Naive thymus-derived CD8-positive, alpha-beta T cell (primary cell): ENCODE results near the gene PLA2G12A. TPM values are rescaled to one million over a fixed set of nuclear protein-coding genes. Genes with fewer than 3 reads are reported as not detected.

Experiments used
- ATAC-seq, 2 donors: fragments of 150-1000 bp; cut with Tn5 transposase in 1 of 2; sonication (Bioruptor Pico), chemical (Tn5 transposase) in 1 of 2; 1 replicate in 1 of 2; 2 replicates in 1 of 2; pipeline ENCODE4 v1.10.0; 2021; ENCODE audit warnings: mild to moderate bottlenecking in 2 of 2, moderate library complexity in 2 of 2
- POLR2A ChIA-PET: fragments of 350-600 bp; sonication (Branson Sonifier 250); formaldehyde crosslinking; loops from one replicate; lab custom pipeline; 2021; ENCODE audit warnings: antibody characterized with exemption; lab: Charles Lee
- DNase-seq, 10 donors: peaks; one replicate each; pipeline versions ENCODE4 v3.0.0 to v3.0.0-alpha.2; 2020 to 2022
- H3K27ac Mint-ChIP-seq, 10 donors: one replicate each; pipeline ENCODE4 v1.8.0; 2020 to 2022; ENCODE audit warnings: mild to moderate bottlenecking in 10 of 10, mixed read lengths in 10 of 10, moderate library complexity in 4 of 10, inconsistent platforms in 1 of 10
- H3K27me3 Mint-ChIP-seq, 5 donors: one replicate each; pipeline ENCODE4 v1.8.0; 2021 to 2022; ENCODE audit warnings: mixed read lengths in 5 of 5
- H3K36me3 Mint-ChIP-seq, 3 donors: one replicate each; pipeline ENCODE4 v1.8.0; 2020 to 2022; ENCODE audit warnings: mixed read lengths in 3 of 3, mild to moderate bottlenecking in 2 of 3, inconsistent platforms in 1 of 3
- H3K4me1 Mint-ChIP-seq, 4 donors: one replicate each; pipeline ENCODE4 v1.8.0; 2021 to 2022; ENCODE audit warnings: mixed read lengths in 4 of 4
- H3K4me3 Mint-ChIP-seq, 10 donors: one replicate each; pipeline ENCODE4 v1.8.0; 2020 to 2022; ENCODE audit warnings: mild to moderate bottlenecking in 10 of 10, mixed read lengths in 10 of 10, moderate library complexity in 6 of 10, inconsistent platforms in 1 of 10
- H3K9me3 Mint-ChIP-seq, 9 donors: one replicate each; pipeline ENCODE4 v1.8.0; 2020 to 2022; ENCODE audit warnings: mixed read lengths in 9 of 9, mild to moderate bottlenecking in 3 of 9, inconsistent platforms in 1 of 9, moderate library complexity in 1 of 9
- polyA plus RNA-seq, 3 donors: library from polyadenylated mRNA; unstranded; fragments of 300-500 nt; fragmentation: Illumina TruSeq; gene quantifications; one replicate each; pipeline ENCODE4 v1.2.3, GENCODE V29; 2021
- total RNA-seq, 8 experiments: library from RNA in 2 of 8; stranded (reverse) in 2 of 8; gene quantifications; one replicate each; pipeline ENCODE4 v1.2.3 and lab custom pipeline; 2021 to 2026

Gene PLA2G12A
- total and polyA plus RNA-seq, 5 experiments from 2014 or later, result 16.0 to 56.9 (median 51.6) TPM

DNA sequence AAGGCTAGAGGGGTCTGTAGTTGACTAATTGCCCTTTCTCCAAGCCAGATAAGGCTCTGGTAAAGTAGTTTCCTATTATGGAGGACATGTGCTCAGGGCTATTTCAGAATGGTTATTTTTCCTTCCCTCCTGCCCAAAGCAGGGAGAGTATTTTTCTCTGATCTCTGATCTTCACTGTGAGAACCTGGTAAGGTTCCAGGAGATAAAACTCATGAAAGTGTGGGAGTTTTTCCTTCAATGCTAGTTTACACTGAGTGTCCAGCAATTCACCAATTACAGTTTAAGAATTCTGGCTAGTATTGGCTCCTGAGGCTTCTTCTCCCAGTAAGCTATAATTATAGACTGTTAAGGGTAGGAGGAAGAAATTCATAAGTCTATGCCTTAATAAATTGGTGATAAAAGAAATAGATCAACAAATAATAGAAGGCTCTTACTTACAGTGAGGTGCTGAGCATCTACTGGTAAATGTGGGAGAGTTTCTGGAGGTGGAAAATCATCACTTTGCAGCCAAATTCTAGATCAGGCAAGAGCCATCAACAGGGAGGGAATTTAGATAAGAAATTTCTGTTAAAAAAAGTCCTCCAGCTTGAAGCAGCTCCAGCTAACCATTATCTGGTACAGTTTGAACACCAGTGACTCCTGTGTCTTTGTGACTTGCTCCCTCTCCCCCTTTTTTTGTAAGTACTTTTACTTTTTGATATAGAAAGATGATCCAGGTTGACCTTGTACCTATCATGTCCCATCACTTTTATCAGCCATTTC is 57.5 kb downstream of the PLA2G12A start:
- DNase-seq (no peak), ATAC-seq (no peak)
- POLR2A ChIA-PET, result no interaction called here
- H3K4me3 Mint-ChIP-seq, result no peak overlapping the region
- peaks cover 7 to 32% (median 31%) of the 10 kb centered on the region in 3 donors for H3K36me3 Mint-ChIP-seq
- H3K27me3 Mint-ChIP-seq, result no peaks in the 10 kb centered on the region
- peak overlapping the region in 1 of 10 donors; percentile 5 for H3K27ac Mint-ChIP-seq
- peaks cover 25 to 63% (median 40%) of the 10 kb centered on the region in 4 donors for H3K4me1 Mint-ChIP-seq
- H3K9me3 Mint-ChIP-seq, result peaks cover 0 to 11% (median 7%) of the 10 kb centered on the region in 9 donors

DNA sequence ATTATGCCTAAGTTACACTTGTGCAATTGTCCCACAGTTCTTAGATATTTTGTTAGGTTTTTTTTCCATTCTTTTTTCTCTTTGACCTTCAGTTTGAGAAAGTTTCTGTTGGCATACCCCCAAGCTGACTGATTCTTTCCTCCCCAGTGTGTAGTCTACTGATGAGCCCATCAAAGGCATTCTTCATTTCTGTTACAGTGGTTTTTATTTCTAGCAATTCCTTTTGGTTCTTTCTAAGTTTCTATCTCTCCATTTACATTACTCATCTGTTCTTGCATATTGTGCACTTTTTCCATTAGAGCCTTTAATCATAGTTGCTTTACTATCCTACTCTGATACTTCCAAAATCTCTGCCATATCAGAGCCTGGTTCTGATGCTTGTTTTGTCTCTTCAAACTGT is 58.5 kb downstream of the PLA2G12A start:
- Mint-ChIP-seq H3K4me1 (peaks cover 28 to 63% (median 46%) of the 10 kb centered on the region in 4 donors), H3K4me3 (peak overlapping the region in 1 of 10 donors; percentile 34), H3K27me3 (no peaks in the 10 kb centered on the region), H3K36me3 (peaks cover 7 to 36% (median 27%) of the 10 kb centered on the region in 3 donors), H3K27ac (peak overlapping the region in 5 of 10 donors; percentile 8 to 42 (median 13)), H3K9me3 (peaks cover 0 to 11% (median 7%) of the 10 kb centered on the region in 9 donors)
- POLR2A ChIA-PET, result no interaction called here
- no peak for ATAC-seq
- no peak for DNase-seq

DNA sequence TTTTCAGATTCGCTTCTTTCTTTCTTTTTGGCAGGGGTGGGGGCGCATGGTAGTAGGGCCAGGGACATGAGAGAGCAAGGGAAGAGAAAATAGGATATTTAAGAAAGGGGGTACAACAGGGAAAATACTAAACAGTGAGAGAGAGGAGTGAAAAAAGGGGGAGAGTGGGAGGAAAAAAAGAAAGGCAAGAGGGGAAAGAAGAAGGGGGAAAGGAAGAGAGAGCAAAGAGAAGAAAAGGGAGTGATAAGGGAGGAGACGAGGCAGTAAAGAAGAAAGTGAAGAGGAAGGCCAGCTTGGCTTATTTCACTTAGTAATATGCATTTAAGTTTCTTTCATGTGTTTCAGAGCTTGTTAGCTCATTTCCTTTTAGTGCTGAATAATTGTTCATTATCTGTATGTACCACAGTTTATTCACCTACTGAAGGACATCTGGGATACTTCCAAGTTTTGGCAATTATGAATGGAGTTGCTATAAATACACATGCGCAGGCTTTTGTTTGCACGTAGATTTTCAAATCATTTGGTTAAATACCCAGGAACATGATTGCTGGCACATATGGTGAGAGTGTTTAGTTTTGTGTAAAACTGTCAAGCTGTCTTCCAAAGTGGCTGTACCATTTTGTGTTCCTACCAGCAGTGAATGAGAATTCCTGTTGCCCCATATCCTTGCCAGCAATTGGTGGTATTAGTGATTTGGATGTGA is 63.9 kb downstream of the PLA2G12A start:
- DNase-seq, result no peak
- Mint-ChIP-seq H3K36me3 (peaks cover 0 to 51% (median 11%) of the 10 kb centered on the region in 3 donors), H3K4me1 (peaks cover 29 to 67% (median 51%) of the 10 kb centered on the region in 4 donors), H3K27ac (peak overlapping the region in 8 of 10 donors; percentile 17 to 82 (median 62)), H3K9me3 (peaks cover 0 to 2% (median 0%) of the 10 kb centered on the region in 9 donors), H3K4me3 (peak overlapping the region in 5 of 10 donors; percentile 12 to 49 (median 30)), H3K27me3 (no peaks in the 10 kb centered on the region)
- ATAC-seq, result no peak
- POLR2A ChIA-PET, result interaction anchor here (0.9 kb wide), 1 partner anchor 105 kb away, joined by 3 read pairs; no protein-coding TSS in a partner anchor

DNA sequence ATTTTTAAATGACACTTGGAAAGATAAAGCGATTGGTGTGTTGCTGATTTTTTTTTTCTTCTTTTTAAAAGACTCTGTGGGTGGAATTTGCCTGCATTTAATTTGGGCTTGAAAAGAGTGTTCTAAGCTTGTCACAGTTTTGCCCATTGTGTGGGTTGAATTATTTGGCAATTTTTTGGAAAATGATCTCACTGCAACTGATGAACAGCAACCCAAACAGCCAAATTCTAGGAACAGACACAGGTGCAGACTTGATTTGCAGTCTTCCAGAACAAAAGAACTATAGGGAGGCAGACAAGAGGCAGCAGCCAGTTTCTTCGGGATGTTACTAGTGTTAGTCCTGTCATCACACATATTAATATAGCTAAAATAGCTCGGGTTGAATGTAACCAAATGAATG is 67.1 kb downstream of the PLA2G12A start:
- peaks cover 0 to 59% (median 7%) of the 10 kb centered on the region in 3 donors for H3K36me3 Mint-ChIP-seq
- POLR2A ChIA-PET, result interaction anchor here (1.0 to 1.2 kb wide), 2 partner anchors 14 to 22 kb away, joined by 3 read pairs; no protein-coding TSS in a partner anchor

DNA sequence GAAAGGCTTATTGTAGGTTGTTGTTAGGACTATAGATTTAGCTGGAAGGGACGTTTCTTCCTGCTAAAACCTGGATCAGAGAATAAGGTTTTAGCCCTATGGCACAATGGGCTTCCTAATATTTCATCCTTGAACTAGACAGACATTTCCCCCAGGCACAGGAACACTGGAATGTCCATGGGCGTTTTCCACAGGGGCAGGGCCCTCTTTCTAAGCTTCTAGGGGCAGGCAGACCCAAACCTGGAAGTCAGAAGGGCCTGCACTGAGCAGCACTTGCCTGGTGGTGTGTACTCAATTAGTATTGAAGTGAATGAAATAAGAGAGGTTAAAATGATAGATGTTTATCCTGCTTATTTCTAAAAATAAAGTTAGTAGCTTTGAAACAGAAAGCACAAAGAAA is 67.8 kb downstream of the PLA2G12A start:
- H3K36me3 Mint-ChIP-seq, result peaks cover 0 to 58% (median 7%) of the 10 kb centered on the region in 3 donors
- no peaks in the 10 kb centered on the region for H3K27me3 Mint-ChIP-seq
- POLR2A ChIA-PET, result interaction anchor here (0.8 kb wide), 1 partner anchor 134 kb away, joined by 3 read pairs; no protein-coding TSS in a partner anchor

More for the DNA sequence above, 67.1 kb downstream of the PLA2G12A start:
- Mint-ChIP-seq H3K27ac (peak overlapping the region in 7 of 10 donors; percentile 17 to 77 (median 52)), H3K9me3 (no peaks in the 10 kb centered on the region), H3K27me3 (no peaks in the 10 kb centered on the region), H3K4me3 (no peak overlapping the region), H3K4me1 (peaks cover 14 to 61% (median 40%) of the 10 kb centered on the region in 4 donors)
- ATAC-seq, result no peak
- no peak for DNase-seq

More for the DNA sequence above, 67.8 kb downstream of the PLA2G12A start:
- H3K9me3 Mint-ChIP-seq, result no peaks in the 10 kb centered on the region
- DNase-seq, result no peak
- no peak for ATAC-seq
- peaks cover 13 to 62% (median 40%) of the 10 kb centered on the region in 4 donors for H3K4me1 Mint-ChIP-seq
- no peak overlapping the region for H3K4me3 Mint-ChIP-seq
- H3K27ac Mint-ChIP-seq, result peak overlapping the region in 7 of 10 donors; percentile 9 to 93 (median 59)

Other genes with a start within 250 kb of the PLA2G12A start
- 100 to 1,000 TPM; 147 to 153 TPM for gene MCUB, start 169.8 kb downstream of the PLA2G12A start, total RNA-seq
- 100 to 1,000 TPM; 160 to 201 (median 197) TPM for gene MCUB, start 169.8 kb downstream of the PLA2G12A start, polyA plus RNA-seq
- 10 to 100 TPM; 17.8 to 19.4 TPM for gene CASP6, start 26.6 kb downstream of the PLA2G12A start, total RNA-seq
- 10 to 100 TPM; 57.2 to 87.7 (median 73.6) TPM for gene CASP6, start 26.6 kb downstream of the PLA2G12A start, polyA plus RNA-seq
- gene CFI, start 71.9 kb upstream of the PLA2G12A start, total RNA-seq, result not detected
- not detected for gene CFI, start 71.9 kb upstream of the PLA2G12A start, polyA plus RNA-seq
- 10 to 100 TPM; 13.0 to 13.3 TPM for gene GAR1, start 85.7 kb upstream of the PLA2G12A start, total RNA-seq
- 10 to 100 TPM; 12.5 to 23.7 (median 16.2) TPM for gene GAR1, start 85.7 kb upstream of the PLA2G12A start, polyA plus RNA-seq
- gene RRH, start 97.9 kb upstream of the PLA2G12A start, total RNA-seq, result under 1 TPM in 1 of 2 experiments, not detected in 1; 0.42 TPM
- not detected for gene RRH, start 97.9 kb upstream of the PLA2G12A start, polyA plus RNA-seq
- under 1 TPM; 0.18 to 0.33 TPM for gene LRIT3, start 118.0 kb upstream of the PLA2G12A start, total RNA-seq
- not detected for gene LRIT3, start 118.0 kb upstream of the PLA2G12A start, polyA plus RNA-seq
- not detected for gene EGF, start 182.8 kb upstream of the PLA2G12A start, total RNA-seq
- gene EGF, start 182.8 kb upstream of the PLA2G12A start, polyA plus RNA-seq, result not detected